K562 (cell line): ENCODE data around the gene AP1G1. TPM values are rescaled to one million over a fixed set of nuclear protein-coding genes. Genes with fewer than 3 reads are reported as not detected.

ENCODE experiments used
- FOXA1 ChIP-seq: fragments of 450-650 bp; IDR thresholded peaks from 2 replicates; pipeline ENCODE4 v1.6.1; 2016; ENCODE audit warnings: mild to moderate bottlenecking, borderline replicate concordance
- PATZ1 ChIP-seq: fragments of 250-450 bp; sonication (Bioruptor Pico); IDR thresholded peaks from 2 replicates; pipeline ENCODE4 v1.5.0; 2020; ENCODE audit warnings: mild to moderate bottlenecking, borderline replicate concordance
- TOE1 ChIP-seq, 2 experiments: fragments of 450-650 bp in 1 of 2; sonication (generic) in 1 of 2; formaldehyde crosslinking in 1 of 2; IDR thresholded peaks; 2 replicates each; pipeline versions ENCODE4 v1.7.1 to v1.8.0; 2016 to 2022; ENCODE audit warnings: borderline replicate concordance in 2 of 2, mild to moderate bottlenecking in 2 of 2, antibody characterized with exemption in 1 of 2, inconsistent platforms in 1 of 2, low read depth in 1 of 2, missing genetic modification reagents in 1 of 2, moderate library complexity in 1 of 2
- YY1 ChIP-seq, 3 experiments: IDR thresholded peaks; 2 replicates each; pipeline ENCODE4 v1.6.1; 2011; ENCODE audit warnings: low read length in 2 of 3, mild to moderate bottlenecking in 2 of 3, moderate library complexity in 2 of 3, borderline replicate concordance in 1 of 3, control low read depth in 1 of 3, low read depth in 1 of 3; ENCODE audit not compliant: insufficient read depth in 3 of 3, insufficient replicate concordance in 2 of 3, control insufficient read depth in 1 of 3, insufficient read length in 1 of 3; ENCODE audit errors: extremely low read depth in 1 of 3
- ZBTB40 ChIP-seq, 2 experiments: fragments of 450-650 bp in 1 of 2; sonication (generic) in 1 of 2; formaldehyde crosslinking in 1 of 2; IDR thresholded peaks; 2 replicates each; pipeline versions ENCODE4 v1.7.1 to v1.9.0; 2016 to 2022; ENCODE audit warnings: inconsistent platforms in 1 of 2, mild to moderate bottlenecking in 1 of 2, missing genetic modification reagents in 1 of 2
- ZNF175 ChIP-seq: fragments of 200-800 bp; sonication (Bioruptor generic); IDR thresholded peaks from 2 replicates; pipeline ENCODE4 v1.6.1; 2016; ENCODE audit warnings: low read depth, mild to moderate bottlenecking, missing genetic modification characterization, missing compliant biosample characterization
- polyA plus RNA-seq, 8 experiments: library from polyadenylated mRNA; depleted of rRNA in 4 of 8; stranded (reverse) in 5 of 8; unstranded in 3 of 8; fragments of >200 nt; fragmentation: Nextera tagmentation in 2 of 8; fragmentation: Illumina TruSeq in 1 of 8; extraction: Ambion mirVana in 2 of 8; extraction: Trizol in 1 of 8; gene quantifications; 2 replicates each; pipeline versions ENCODE4 v1.2.1 to v1.2.3, GENCODE V29; 2011 to 2014; ENCODE audit warnings: inconsistent platforms in 1 of 8, missing spikeins in 1 of 8
- total RNA-seq, 7 experiments: library from RNA; depleted of rRNA in 6 of 7; stranded (reverse); fragments of >200 nt in 6 of 7; fragmentation: Illumina TruSeq in 2 of 7; extraction: Trizol in 2 of 7; gene quantifications; 2 replicates each; pipeline versions ENCODE4 v1.2.1 to v1.2.3, GENCODE V29; 2011 to 2021; ENCODE audit warnings: low replicate concordance in 1 of 7
- TF ChIP-seq, protein P1 (sequence below): fragments of 450-650 bp; IDR thresholded peaks from 2 replicates; pipeline ENCODE4 v1.6.1; 2016; ENCODE audit warnings: low read depth, mild to moderate bottlenecking, moderate library complexity

The AP1G1 gene
- total and polyA plus RNA-seq, 9 of the 15 experiments (the other 6 are each of a cell fraction or from before 2014, with no cell fraction given): 7.0 to 59.2 (median 42.0) TPM

DNA sequence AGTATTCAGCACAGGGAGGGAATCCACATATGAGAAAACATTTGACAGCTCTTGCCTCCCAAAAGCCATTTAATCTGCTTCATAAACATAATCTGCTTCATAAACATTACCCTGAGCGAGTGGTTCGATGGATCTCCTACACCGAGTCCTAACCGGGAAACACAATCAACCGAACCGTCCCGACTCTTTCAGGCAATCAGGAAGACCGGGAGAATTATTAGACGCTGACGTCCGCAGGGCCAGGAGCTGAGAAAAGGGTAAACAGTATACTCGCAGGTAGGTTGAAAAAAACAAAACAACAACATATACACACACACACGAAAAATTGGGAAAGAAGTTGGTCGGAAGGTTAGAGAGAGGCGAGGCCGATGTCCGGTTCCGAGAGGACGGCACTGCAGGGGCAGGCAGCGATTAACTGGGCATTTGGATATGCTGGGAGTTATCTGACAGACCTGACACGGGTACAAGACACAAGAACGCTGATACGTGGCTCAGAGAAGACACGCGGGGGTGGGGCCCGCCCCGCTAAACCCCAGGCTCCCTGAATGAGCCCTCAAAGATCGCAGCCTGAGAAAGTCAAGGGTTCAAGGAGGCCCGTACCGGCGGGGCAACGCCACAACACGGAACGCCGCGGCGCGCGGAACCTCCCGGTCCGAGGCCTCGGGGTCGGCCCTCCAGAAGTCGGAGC lies 585 bp downstream of the AP1G1 start (continued):
- TF ChIP-seq, protein P1, sequence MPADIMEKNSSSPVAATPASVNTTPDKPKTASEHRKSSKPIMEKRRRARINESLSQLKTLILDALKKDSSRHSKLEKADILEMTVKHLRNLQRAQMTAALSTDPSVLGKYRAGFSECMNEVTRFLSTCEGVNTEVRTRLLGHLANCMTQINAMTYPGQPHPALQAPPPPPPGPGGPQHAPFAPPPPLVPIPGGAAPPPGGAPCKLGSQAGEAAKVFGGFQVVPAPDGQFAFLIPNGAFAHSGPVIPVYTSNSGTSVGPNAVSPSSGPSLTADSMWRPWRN: no peak
- no peak for TF ChIP-seq FOXA1
- TF ChIP-seq ZBTB40 (IDR thresholded peaks at IDR 0.05): peak; percentile 47; the same call in 1 of the 2 replicates
- TF ChIP-seq ZBTB40 (CRISPR knock-in tag; IDR thresholded peaks at IDR 0.05): no peak
- TF ChIP-seq TOE1 (IDR thresholded peaks at IDR 0.05; ENCODE audit: borderline replicate concordance): peak; percentile 45; the same call in 1 of the 2 replicates
- no peak for TF ChIP-seq TOE1 (CRISPR knock-in tag; IDR thresholded peaks at IDR 0.05; ENCODE audit: borderline replicate concordance, low read depth)
- TF ChIP-seq PATZ1 (CRISPR knock-in tag): no peak
- TF ChIP-seq ZNF175: no peak
- no peak for TF ChIP-seq YY1 (IDR thresholded peaks at IDR 0.05; ENCODE audit: borderline replicate concordance in 1 of 3, control insufficient read depth in 1 of 3, extremely low read depth in 1 of 3, insufficient read depth in 3 of 3, insufficient read length in 1 of 3, insufficient replicate concordance in 2 of 3, low read depth in 1 of 3, low read length in 2 of 3)
